Keratinocyte (primary cell): Measurements from ENCODE around the gene LRRC42. TPM values are rescaled to one million over a fixed set of nuclear protein-coding genes. Genes with fewer than 3 reads are reported as not detected.

Experiments used
- DNase-seq: peaks from one replicate; pipeline ENCODE4 v3.0.0-alpha.2; 2011; ENCODE audit warnings: low read depth, missing footprints, low spot score
- FAIRE-seq: peaks from 2 replicates; lab custom pipeline; 2011; peaks lifted over from hg19 to GRCh38; lab: Jason Lieb, UNC
- H2AFZ ChIP-seq: 2 replicates; pipeline ENCODE4 v1.6.0; 2012; ENCODE audit warnings: low read length, control low read depth, inconsistent platforms; ENCODE audit not compliant: control insufficient read depth
- H3K27ac ChIP-seq: 2 replicates; pipeline ENCODE4 v1.5.1; 2011; ENCODE audit warnings: low read length; ENCODE audit not compliant: control insufficient read depth, insufficient read depth
- H3K27me3 ChIP-seq: 3 replicates; pipeline ENCODE4 v1.6.0; 2011; ENCODE audit warnings: low read length; ENCODE audit not compliant: control insufficient read depth, insufficient read depth; ENCODE audit errors: extremely low read depth
- H3K36me3 ChIP-seq, 2 experiments: 2 replicates in 1 of 2; 3 replicates in 1 of 2; pipeline ENCODE4 v1.5.1; 2011; ENCODE audit warnings: low read length in 2 of 2, mild to moderate bottlenecking in 1 of 2; ENCODE audit not compliant: control insufficient read depth in 2 of 2, insufficient read depth in 2 of 2; ENCODE audit errors: extremely low read depth in 1 of 2
- H3K4me1 ChIP-seq: 3 replicates; pipeline ENCODE4 v1.5.1; 2011; ENCODE audit warnings: low read length; ENCODE audit not compliant: control insufficient read depth, insufficient read depth; ENCODE audit errors: extremely low read depth
- H3K4me2 ChIP-seq: 3 replicates; pipeline ENCODE4 v1.6.0; 2011; ENCODE audit warnings: low read depth, low read length; ENCODE audit not compliant: control insufficient read depth, insufficient read depth; ENCODE audit errors: extremely low read depth
- H3K4me3 ChIP-seq, 3 experiments: fragments of 200-600 bp in 1 of 3; sonication (generic) in 1 of 3; 2 replicates in 2 of 3; 3 replicates in 1 of 3; pipeline ENCODE4 v1.5.1; 2011 to 2016; ENCODE audit warnings: low read length in 3 of 3, mild to moderate bottlenecking in 3 of 3, control low read depth in 2 of 3, inconsistent platforms in 1 of 3, low read depth in 1 of 3, mixed read lengths in 1 of 3, mixed run types in 1 of 3, moderate library complexity in 1 of 3; ENCODE audit not compliant: control insufficient read depth in 2 of 3, insufficient read depth in 2 of 3; ENCODE audit errors: extremely low read depth in 1 of 3
- H3K79me2 ChIP-seq: 2 replicates; pipeline ENCODE4 v1.6.0; 2012; ENCODE audit warnings: low read length; ENCODE audit not compliant: control insufficient read depth, insufficient read depth
- H3K9ac ChIP-seq: 3 replicates; pipeline ENCODE4 v1.6.0; 2011; ENCODE audit warnings: low read length; ENCODE audit not compliant: control insufficient read depth, insufficient read depth; ENCODE audit errors: extremely low read depth
- H3K9me1 ChIP-seq: 3 replicates; pipeline ENCODE4 v1.6.0; 2011; ENCODE audit warnings: low read length; ENCODE audit not compliant: control insufficient read depth, insufficient read depth; ENCODE audit errors: extremely low read depth
- H3K9me3 ChIP-seq: 2 replicates; pipeline ENCODE4 v1.5.1; 2012; ENCODE audit warnings: low read depth, low read length; ENCODE audit not compliant: control insufficient read depth
- H4K20me1 ChIP-seq: 3 replicates; pipeline ENCODE4 v1.6.0; 2011; ENCODE audit warnings: low read length; ENCODE audit not compliant: control insufficient read depth, insufficient read depth; ENCODE audit errors: extremely low read depth
- EZH2 ChIP-seq: IDR thresholded peaks from one replicate; pipeline ENCODE4 v1.6.1; 2012; ENCODE audit warnings: inconsistent platforms, mild to moderate bottlenecking, low read length, moderate library complexity
- dilution Hi-C: fragments of 300-500 bp; cut with MboI; formaldehyde crosslinking; loops from one replicate; pipeline ENCODE4 v1.7.0; 2020; ENCODE audit warnings: low sequenced_read_pairs; ENCODE audit not compliant: extremely low pct_ligation_motif_present
- polyA plus RNA-seq, 5 experiments: library from polyadenylated mRNA; depleted of rRNA in 3 of 5; stranded (reverse) in 3 of 5; stranded (forward) in 1 of 5; unstranded in 1 of 5; fragments of >200 nt; gene quantifications; 1 replicate in 1 of 5; 2 replicates in 3 of 5; 3 replicates in 1 of 5; pipeline versions ENCODE4 v1.2.1 to v1.2.3, GENCODE V29; 2011 to 2012; ENCODE audit warnings: missing spikeins in 2 of 5, low read depth in 1 of 5, low replicate concordance in 1 of 5
- TF ChIP-seq, protein P1 (sequence below), 3 experiments: IDR thresholded peaks in 1 of 3; conservative IDR thresholded peaks in 1 of 3; optimal IDR thresholded peaks in 1 of 3; 2 replicates in 2 of 3; 3 replicates in 1 of 3; pipeline versions ENCODE3 to v1.5.1; 2011; ENCODE audit warnings: low read length in 3 of 3, mild to moderate bottlenecking in 3 of 3, moderate library complexity in 2 of 3, control low read depth in 1 of 3, inconsistent platforms in 1 of 3; ENCODE audit not compliant: insufficient read depth in 2 of 3; ENCODE audit errors: extremely low read depth in 1 of 3

Gene LRRC42
- polyA plus RNA-seq, 1 donor (not counting 4 experiments of a cell fraction or from before 2014, with no cell fraction given), result 61.8 TPM

DNA sequence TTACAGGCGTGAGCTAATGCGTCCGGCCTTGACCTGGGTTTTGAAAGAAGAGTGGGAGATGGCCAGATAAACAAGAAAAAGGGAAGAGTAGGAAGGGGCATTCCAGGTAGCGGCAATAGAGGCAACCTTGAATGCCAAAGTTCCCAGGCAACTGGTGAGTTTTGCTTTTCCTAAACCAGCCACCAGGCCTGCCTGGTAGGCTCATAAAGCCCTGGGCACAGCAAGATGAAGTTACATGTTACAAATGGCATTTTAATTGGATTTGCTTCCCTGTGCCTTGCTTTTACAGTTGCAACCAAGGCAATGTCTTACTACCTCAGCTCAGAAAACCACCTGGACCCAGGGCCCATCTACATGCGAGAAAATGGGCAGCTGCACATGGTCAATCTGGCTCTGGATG, 5.5 kb downstream of the LRRC42 start:
- Histone ChIP-seq H3K79me2 (peaks cover 62% of the 10 kb centered on the region), H4K20me1 (no peaks in the 10 kb centered on the region), H2AFZ (no peak overlapping the region), H3K27me3 (no peaks in the 10 kb centered on the region), H3K9me3 (no peaks in the 10 kb centered on the region), H3K4me3 (no peak overlapping the region), H3K4me2 (no peak overlapping the region), H3K27ac (no peak overlapping the region), H3K4me1 (peaks cover 21% of the 10 kb centered on the region), H3K36me3 (peaks cover 9 to 37% of the 10 kb centered on the region in 2 experiments), H3K9ac (no peak overlapping the region), H3K9me1 (no peaks in the 10 kb centered on the region)
- TF ChIP-seq EZH2, result no peak
- TF ChIP-seq, protein P1, sequence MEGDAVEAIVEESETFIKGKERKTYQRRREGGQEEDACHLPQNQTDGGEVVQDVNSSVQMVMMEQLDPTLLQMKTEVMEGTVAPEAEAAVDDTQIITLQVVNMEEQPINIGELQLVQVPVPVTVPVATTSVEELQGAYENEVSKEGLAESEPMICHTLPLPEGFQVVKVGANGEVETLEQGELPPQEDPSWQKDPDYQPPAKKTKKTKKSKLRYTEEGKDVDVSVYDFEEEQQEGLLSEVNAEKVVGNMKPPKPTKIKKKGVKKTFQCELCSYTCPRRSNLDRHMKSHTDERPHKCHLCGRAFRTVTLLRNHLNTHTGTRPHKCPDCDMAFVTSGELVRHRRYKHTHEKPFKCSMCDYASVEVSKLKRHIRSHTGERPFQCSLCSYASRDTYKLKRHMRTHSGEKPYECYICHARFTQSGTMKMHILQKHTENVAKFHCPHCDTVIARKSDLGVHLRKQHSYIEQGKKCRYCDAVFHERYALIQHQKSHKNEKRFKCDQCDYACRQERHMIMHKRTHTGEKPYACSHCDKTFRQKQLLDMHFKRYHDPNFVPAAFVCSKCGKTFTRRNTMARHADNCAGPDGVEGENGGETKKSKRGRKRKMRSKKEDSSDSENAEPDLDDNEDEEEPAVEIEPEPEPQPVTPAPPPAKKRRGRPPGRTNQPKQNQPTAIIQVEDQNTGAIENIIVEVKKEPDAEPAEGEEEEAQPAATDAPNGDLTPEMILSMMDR (optimal IDR thresholded peaks at IDR 0.05 in 1 of 3, IDR thresholded peaks at IDR 0.05 in 1 of 3, conservative IDR thresholded peaks at IDR 0.05 in 1 of 3; ENCODE audit: extremely low read depth in 1 of 3, insufficient read depth in 2 of 3, low read length in 3 of 3), result no peak
- dilution Hi-C loops, result no loop called here
- FAIRE-seq (no peak), DNase-seq (no peak)

DNA sequence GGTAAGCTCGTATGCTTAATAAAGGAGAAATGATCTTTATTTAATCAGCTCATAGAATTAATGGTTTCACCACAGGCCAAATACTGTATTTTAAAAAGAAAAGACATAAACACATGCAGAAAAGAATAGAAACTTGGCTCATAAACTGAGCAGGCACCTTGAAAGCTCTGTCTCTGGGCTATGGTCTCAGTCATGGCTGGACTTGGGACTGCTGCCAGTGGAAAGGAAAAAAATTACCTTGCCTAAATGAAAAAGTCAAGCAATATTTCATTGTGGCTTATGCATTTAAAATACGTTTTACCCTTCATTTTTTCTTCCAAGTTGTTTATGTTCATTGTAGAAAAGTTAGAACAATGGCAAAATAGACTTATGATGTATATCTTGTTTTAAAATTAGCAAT, 8.0 kb downstream of the LRRC42 start:
- H3K27me3 ChIP-seq, result no peaks in the 10 kb centered on the region
- no peak for FAIRE-seq
- no peak for DNase-seq
- H3K27ac ChIP-seq, result no peak overlapping the region
- no peak for TF ChIP-seq EZH2
- TF ChIP-seq, protein P1 (optimal IDR thresholded peaks at IDR 0.05 in 1 of 3, IDR thresholded peaks at IDR 0.05 in 1 of 3, conservative IDR thresholded peaks at IDR 0.05 in 1 of 3; ENCODE audit: extremely low read depth in 1 of 3, insufficient read depth in 2 of 3, low read length in 3 of 3), result no peak
- no peak overlapping the region for H3K4me2 ChIP-seq
- no peaks in the 10 kb centered on the region for H3K9me1 ChIP-seq
- H3K9ac ChIP-seq, result no peak overlapping the region
- peaks cover 10 to 35% of the 10 kb centered on the region in 2 experiments for H3K36me3 ChIP-seq
- H2AFZ ChIP-seq, result no peak overlapping the region
- no peak overlapping the region for H3K4me3 ChIP-seq
- dilution Hi-C loops, result no loop called here
- H4K20me1 ChIP-seq, result no peaks in the 10 kb centered on the region
- peaks cover 42% of the 10 kb centered on the region for H3K79me2 ChIP-seq
- no peaks in the 10 kb centered on the region for H3K9me3 ChIP-seq
- peaks cover 25% of the 10 kb centered on the region for H3K4me1 ChIP-seq
